Measurements from ENCODE around the gene SPG7.

- no peak for TF ChIP-seq POLR2A (IDR thresholded peaks at IDR 0.05)
- no peak for TF ChIP-seq CTCF (IDR thresholded peaks at IDR 0.05)
Observed at GRCh38 chr16:89482150-89482816, 25.9 kb upstream of the SPG7 start.
